Measurements from ENCODE around the gene SPAG4. TPM values are rescaled to one million over a fixed set of nuclear protein-coding genes. Genes with fewer than 3 reads are reported as not detected.
A peak's percentile ranks its signal among the peaks of the same experiment; 100 is the strongest.

The SPAG4 gene
- polyA plus RNA-seq, 3 donors, result 0.12 to 0.51 TPM; not detected in 1

DNA sequence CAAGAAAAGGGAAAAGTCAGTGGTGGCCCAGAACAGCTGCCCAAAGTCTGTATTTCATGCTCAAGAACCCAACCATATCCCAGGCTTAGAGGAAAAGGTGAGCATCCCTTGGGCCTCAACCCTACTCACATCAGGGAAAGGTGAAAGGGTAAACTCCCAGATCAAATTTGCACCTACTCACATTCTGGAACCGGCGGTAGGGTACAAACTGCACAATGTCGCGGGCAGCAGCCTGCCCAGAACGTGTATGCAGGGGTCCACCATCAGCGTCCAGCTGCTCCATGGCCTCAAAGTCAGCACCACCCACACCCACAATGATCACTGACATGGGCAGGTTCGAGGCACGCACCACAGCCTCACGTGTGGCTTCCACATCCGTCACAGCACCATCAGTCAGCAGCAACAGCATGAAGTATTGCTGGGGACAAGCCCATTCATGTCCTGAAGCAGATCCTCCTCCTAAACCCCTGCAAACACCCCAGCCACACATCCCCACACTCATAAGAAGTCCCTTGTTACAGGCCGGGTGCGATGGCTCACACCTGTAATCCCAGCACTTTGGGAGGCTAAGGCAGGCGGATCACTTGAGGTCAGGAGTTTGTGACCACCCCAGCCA is 10.9 kb downstream of the SPAG4 start:
- Histone ChIP-seq H3K4me1 (ENCODE audit: control insufficient read depth in 1 of 2, insufficient read depth in 2 of 2, low read length in 2 of 2) (peaks cover 11% of the 10 kb centered on the region in 2 donors), H3K27me3 (ENCODE audit: control insufficient read depth in 2 of 2, insufficient read depth in 2 of 2, low read length in 2 of 2) (no peaks in the 10 kb centered on the region), H3K79me2 (ENCODE audit: insufficient read depth, low read length) (no peaks in the 10 kb centered on the region), H3K36me3 (replicated peaks in 1 of 2; ENCODE audit: control insufficient read depth in 1 of 2, insufficient read depth in 2 of 2, low read length in 2 of 2) (peaks cover 42 to 58% of the 10 kb centered on the region in 2 donors), H3K4me3 (replicated peaks in 1 of 3; ENCODE audit: low read depth in 2 of 3, low read length in 3 of 3) (no peak overlapping the region), H2AFZ (ENCODE audit: insufficient read depth, low read depth, low read length, poor library complexity, severe bottlenecking) (no peak overlapping the region), H4K20me1 (ENCODE audit: insufficient read depth, low read length) (peaks cover 9% of the 10 kb centered on the region), H3K27ac (ENCODE audit: low read depth in 1 of 2, low read length in 2 of 2) (no peak overlapping the region), H3K4me2 (replicated peaks; ENCODE audit: extremely low read depth, low read length, poor library complexity, severe bottlenecking) (no peak overlapping the region), H3K9ac (ENCODE audit: insufficient read depth, low read length, poor library complexity, severe bottlenecking) (no peak overlapping the region), H3K9me3 (replicated peaks in 1 of 2; ENCODE audit: control insufficient read depth in 1 of 2, insufficient read depth in 1 of 2, low read length in 2 of 2) (no peaks in the 10 kb centered on the region)
- H3K27me3 Mint-ChIP-seq (ENCODE audit: low read depth in 3 of 3), result peaks cover 0 to 2% (median 1%) of the 10 kb centered on the region in 3 donors
- H3K27ac Mint-ChIP-seq, result no peak overlapping the region
- 94% methylated on average over 12 of the region's 13 CpGs for whole genome bisulfite sequencing (ENCODE audit: insufficient coverage)
- H3K9me3 Mint-ChIP-seq, result no peaks in the 10 kb centered on the region
- TF ChIP-seq, protein P1, sequence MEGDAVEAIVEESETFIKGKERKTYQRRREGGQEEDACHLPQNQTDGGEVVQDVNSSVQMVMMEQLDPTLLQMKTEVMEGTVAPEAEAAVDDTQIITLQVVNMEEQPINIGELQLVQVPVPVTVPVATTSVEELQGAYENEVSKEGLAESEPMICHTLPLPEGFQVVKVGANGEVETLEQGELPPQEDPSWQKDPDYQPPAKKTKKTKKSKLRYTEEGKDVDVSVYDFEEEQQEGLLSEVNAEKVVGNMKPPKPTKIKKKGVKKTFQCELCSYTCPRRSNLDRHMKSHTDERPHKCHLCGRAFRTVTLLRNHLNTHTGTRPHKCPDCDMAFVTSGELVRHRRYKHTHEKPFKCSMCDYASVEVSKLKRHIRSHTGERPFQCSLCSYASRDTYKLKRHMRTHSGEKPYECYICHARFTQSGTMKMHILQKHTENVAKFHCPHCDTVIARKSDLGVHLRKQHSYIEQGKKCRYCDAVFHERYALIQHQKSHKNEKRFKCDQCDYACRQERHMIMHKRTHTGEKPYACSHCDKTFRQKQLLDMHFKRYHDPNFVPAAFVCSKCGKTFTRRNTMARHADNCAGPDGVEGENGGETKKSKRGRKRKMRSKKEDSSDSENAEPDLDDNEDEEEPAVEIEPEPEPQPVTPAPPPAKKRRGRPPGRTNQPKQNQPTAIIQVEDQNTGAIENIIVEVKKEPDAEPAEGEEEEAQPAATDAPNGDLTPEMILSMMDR (IDR thresholded peaks at IDR 0.05), result no peak
- peaks cover 14% of the 10 kb centered on the region for H3K4me1 Mint-ChIP-seq
- intact Hi-C loops (cut with micrococcal nuclease), result no loop called here
- H3K36me3 Mint-ChIP-seq, result peaks cover 47 to 76% of the 10 kb centered on the region in 2 donors
- H3K4me3 Mint-ChIP-seq, result no peak overlapping the region
- DNase-seq, result no peak

DNA sequence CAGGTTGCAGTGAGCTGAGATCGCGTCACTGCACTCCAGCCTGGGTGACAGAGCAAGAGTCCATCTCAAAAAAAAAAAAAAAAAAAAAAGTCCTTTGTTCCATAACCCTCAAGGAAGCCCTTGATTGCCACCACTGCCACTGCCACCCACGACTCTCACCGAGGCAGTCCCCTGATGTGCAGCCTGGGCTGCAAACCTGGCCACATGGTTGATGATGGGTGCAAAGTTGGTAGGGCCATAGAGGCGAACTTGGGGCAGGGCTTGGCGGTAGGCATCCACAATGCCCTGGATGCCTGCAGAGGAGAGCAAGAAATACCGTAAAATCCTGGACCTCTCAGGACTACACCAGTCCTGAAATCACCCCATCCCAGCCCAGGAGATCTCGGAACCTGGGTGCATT is 11.5 kb downstream of the SPAG4 start:
- intact Hi-C loops (cut with micrococcal nuclease), result no loop called here

More for the DNA sequence above, 11.5 kb downstream of the SPAG4 start:
- no peaks in the 10 kb centered on the region for H3K27me3 ChIP-seq (ENCODE audit: control insufficient read depth in 2 of 2, insufficient read depth in 2 of 2, low read length in 2 of 2)
- peaks cover 11% of the 10 kb centered on the region in 2 donors for H3K4me1 ChIP-seq (ENCODE audit: control insufficient read depth in 1 of 2, insufficient read depth in 2 of 2, low read length in 2 of 2)
- Mint-ChIP-seq H3K4me1 (peaks cover 14% of the 10 kb centered on the region), H3K4me3 (no peak overlapping the region), H3K27me3 (ENCODE audit: low read depth in 3 of 3) (peaks cover 0 to 2% (median under 1%) of the 10 kb centered on the region in 3 donors), H3K9me3 (no peaks in the 10 kb centered on the region), H3K36me3 (peaks cover 50 to 76% of the 10 kb centered on the region in 2 donors), H3K27ac (peak overlapping the region in 2 of 7 donors; percentile 20 to 65)
- no peaks in the 10 kb centered on the region for H3K9me3 ChIP-seq (replicated peaks in 1 of 2; ENCODE audit: control insufficient read depth in 1 of 2, insufficient read depth in 1 of 2, low read length in 2 of 2)
- H3K36me3 ChIP-seq (replicated peaks in 1 of 2; ENCODE audit: control insufficient read depth in 1 of 2, insufficient read depth in 2 of 2, low read length in 2 of 2), result peaks cover 49 to 62% of the 10 kb centered on the region in 2 donors
- no peak overlapping the region for H3K9ac ChIP-seq (ENCODE audit: insufficient read depth, low read length, poor library complexity, severe bottlenecking)
- no peak overlapping the region for H2AFZ ChIP-seq (ENCODE audit: insufficient read depth, low read depth, low read length, poor library complexity, severe bottlenecking)
- H4K20me1 ChIP-seq (ENCODE audit: insufficient read depth, low read length), result peaks cover 13% of the 10 kb centered on the region
- no peak overlapping the region for H3K27ac ChIP-seq (ENCODE audit: low read depth in 1 of 2, low read length in 2 of 2)
- H3K4me2 ChIP-seq (replicated peaks; ENCODE audit: extremely low read depth, low read length, poor library complexity, severe bottlenecking), result no peak overlapping the region
- no peaks in the 10 kb centered on the region for H3K79me2 ChIP-seq (ENCODE audit: insufficient read depth, low read length)
- TF ChIP-seq, protein P1 (IDR thresholded peaks at IDR 0.05), result no peak
- no peak overlapping the region for H3K4me3 ChIP-seq (replicated peaks in 1 of 3; ENCODE audit: low read depth in 2 of 3, low read length in 3 of 3)
- 100% methylated on average over 2 of the region's 8 CpGs for WGBS (ENCODE audit: insufficient coverage)
- no peak for DNase-seq
